ENCODE results near the gene ZNF862. TPM values are rescaled to one million over a fixed set of nuclear protein-coding genes. Genes with fewer than 3 reads are reported as not detected.

Gene ZNF862
- total and polyA plus RNA-seq, 2 of the 13 experiments (the other 11 are each of a cell fraction or from before 2014, with no cell fraction given) = 0.89 to 2.0 TPM

DNA sequence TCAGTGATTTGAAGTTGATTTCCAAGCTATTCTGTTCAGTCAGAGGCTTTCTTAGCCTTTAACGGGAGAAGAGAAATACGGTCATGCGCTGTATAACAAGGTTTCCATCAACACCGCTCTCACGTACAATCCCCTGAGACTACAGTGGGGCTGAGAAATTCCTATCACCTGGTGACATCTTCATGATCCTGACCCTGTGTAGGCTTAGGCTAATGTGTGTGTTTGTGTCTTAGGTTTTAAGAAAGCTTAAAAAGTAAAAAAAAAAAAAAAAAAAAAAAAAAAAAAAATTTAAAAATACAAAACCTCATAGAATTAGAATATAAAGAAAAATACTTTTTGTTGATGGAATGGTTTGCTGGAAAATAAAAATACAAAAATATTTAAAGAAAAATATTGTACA, 1.8 kb downstream of the ZNF862 start:
- Histone ChIP-seq H3K9me3 (ENCODE audit: low read length) (no peaks in the 10 kb centered on the region), H3K27me3 (ENCODE audit: control insufficient read depth in 1 of 2, insufficient read depth in 2 of 2, low read length in 2 of 2) (0 out of 5 replicates have a peak, but pooled peaks cover 0 to 4% of the 10 kb centered on the region in 2 experiments), H3K4me2 (ENCODE audit: low read depth, low read length) (no peak overlapping the region), H3K27ac (ENCODE audit: extremely low read length, insufficient read depth, low read length) (no peak overlapping the region), H3K9ac (ENCODE audit: insufficient read depth, low read depth, low read length) (no peak overlapping the region), H4K20me1 (ENCODE audit: insufficient read depth, low read length) (no peaks in the 10 kb centered on the region), H3K79me2 (ENCODE audit: insufficient read depth, low read length) (peaks cover 2% of the 10 kb centered on the region), H3K4me1 (ENCODE audit: insufficient read depth, low read length) (peaks cover 15% of the 10 kb centered on the region), H3K36me3 (replicated peaks in 1 of 2; ENCODE audit: control insufficient read depth in 1 of 2, insufficient read depth in 2 of 2, low read length in 2 of 2) (no peaks in the 10 kb centered on the region), H2AFZ (ENCODE audit: low read length) (no peak overlapping the region), H3K4me3 (replicated peaks in 1 of 3; ENCODE audit: insufficient read depth in 1 of 3, low read depth in 2 of 3, low read length in 3 of 3) (no peak overlapping the region)
- ATAC-seq (no peak), FAIRE-seq (no peak), DNase-seq (ENCODE audit: low spot score) (no peak)
- ChIA-PET CTCF (ENCODE audit: low intra/inter-chr PET ratio, low total read pairs) (no interaction called here), POLR2A (no interaction called here)
- in situ Hi-C loops (cut with HindIII; ENCODE audit: extremely low pct_ligation_motif_present, low pct_unique_long_range_greater_than_20kb) (no loop called here), intact Hi-C loops (cut with micrococcal nuclease; ENCODE audit: unreplicated experiment) (loop anchor here (2.0 kb wide), 1 partner anchor 33 kb away; the partner anchor contains the start of gene ATP6V0E2)
- TF ChIP-seq ZMAT3 (CRISPR knock-in tag; conservative IDR thresholded peaks at IDR 0.05) = no peak
- TF ChIP-seq, protein P1, sequence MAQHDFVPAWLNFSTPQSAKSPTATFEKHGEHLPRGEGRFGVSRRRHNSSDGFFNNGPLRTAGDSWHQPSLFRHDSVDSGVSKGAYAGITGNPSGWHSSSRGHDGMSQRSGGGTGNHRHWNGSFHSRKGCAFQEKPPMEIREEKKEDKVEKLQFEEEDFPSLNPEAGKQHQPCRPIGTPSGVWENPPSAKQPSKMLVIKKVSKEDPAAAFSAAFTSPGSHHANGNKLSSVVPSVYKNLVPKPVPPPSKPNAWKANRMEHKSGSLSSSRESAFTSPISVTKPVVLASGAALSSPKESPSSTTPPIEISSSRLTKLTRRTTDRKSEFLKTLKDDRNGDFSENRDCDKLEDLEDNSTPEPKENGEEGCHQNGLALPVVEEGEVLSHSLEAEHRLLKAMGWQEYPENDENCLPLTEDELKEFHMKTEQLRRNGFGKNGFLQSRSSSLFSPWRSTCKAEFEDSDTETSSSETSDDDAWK (CRISPR knock-in tag; IDR thresholded peaks at IDR 0.05) = no peak
- TF ChIP-seq ARNT2 (CRISPR knock-in tag; IDR thresholded peaks at IDR 0.05; ENCODE audit: low read depth) = no peak
- TF ChIP-seq RARG (CRISPR knock-in tag; IDR thresholded peaks at IDR 0.05; ENCODE audit: low read depth) = no peak
- TF ChIP-seq ARNTL (CRISPR knock-in tag; IDR thresholded peaks at IDR 0.05) = no peak
- no peak for TF ChIP-seq ZSCAN25 (CRISPR knock-in tag; IDR thresholded peaks at IDR 0.05)
- TF ChIP-seq FOSL2 (CRISPR knock-in tag; IDR thresholded peaks at IDR 0.05) = no peak
- no peak for TF ChIP-seq HOXD1 (CRISPR knock-in tag; IDR thresholded peaks at IDR 0.05)
- BruUV-seq (replicated peaks) = no TSS peak
- WGBS (ENCODE audit: low lambda C conversion rate) = 97% methylated on average over 5 of the region's 5 CpGs

DNA sequence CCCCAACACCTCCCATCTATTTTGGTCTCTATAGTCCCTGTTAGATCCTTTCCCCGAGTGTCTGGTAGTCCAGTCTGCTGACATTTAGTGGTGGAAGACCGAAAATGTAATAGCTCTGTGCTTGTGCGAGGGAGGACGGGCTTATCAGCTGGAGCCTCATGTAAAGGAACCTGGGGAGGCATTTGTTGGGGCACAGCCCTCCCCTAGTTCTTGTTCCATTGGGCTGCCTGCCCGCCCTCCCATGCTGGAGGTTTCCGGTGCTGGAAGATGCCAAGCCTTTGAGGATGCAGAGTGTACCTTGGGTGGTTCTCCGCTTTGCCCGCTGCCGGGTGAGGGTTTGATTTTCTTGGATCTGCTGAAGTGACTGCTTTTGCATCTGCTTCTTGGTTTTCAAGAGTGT, 5.4 kb downstream of the ZNF862 start:
- CTCF ChIA-PET (ENCODE audit: low intra/inter-chr PET ratio, low total read pairs) = no interaction called here
- no TSS peak for BruUV-seq (replicated peaks)
- Histone ChIP-seq H3K4me2 (ENCODE audit: low read depth, low read length) (no peak overlapping the region), H3K79me2 (ENCODE audit: insufficient read depth, low read length) (peaks cover 2% of the 10 kb centered on the region), H2AFZ (ENCODE audit: low read length) (no peak overlapping the region), H3K4me3 (replicated peaks in 1 of 3; ENCODE audit: insufficient read depth in 1 of 3, low read depth in 2 of 3, low read length in 3 of 3) (no peak overlapping the region), H4K20me1 (ENCODE audit: insufficient read depth, low read length) (no peaks in the 10 kb centered on the region), H3K27me3 (ENCODE audit: control insufficient read depth in 1 of 2, insufficient read depth in 2 of 2, low read length in 2 of 2) (peaks cover 0 to 13% of the 10 kb centered on the region in 2 experiments; a peak in 1 of 5 replicates), H3K9ac (ENCODE audit: insufficient read depth, low read depth, low read length) (no peak overlapping the region), H3K36me3 (replicated peaks in 1 of 2; ENCODE audit: control insufficient read depth in 1 of 2, insufficient read depth in 2 of 2, low read length in 2 of 2) (no peaks in the 10 kb centered on the region), H3K9me3 (ENCODE audit: low read length) (no peaks in the 10 kb centered on the region), H3K27ac (ENCODE audit: extremely low read length, insufficient read depth, low read length) (no peak overlapping the region), H3K4me1 (ENCODE audit: insufficient read depth, low read length) (peaks cover 10% of the 10 kb centered on the region)
- ATAC-seq (no peak), DNase-seq (ENCODE audit: low spot score) (no peak), FAIRE-seq (no peak)
- 64% methylated on average over 9 of the region's 9 CpGs for WGBS (ENCODE audit: low lambda C conversion rate)
- POLR2A ChIA-PET = no interaction called here
- in situ Hi-C loops (cut with HindIII; ENCODE audit: extremely low pct_ligation_motif_present, low pct_unique_long_range_greater_than_20kb) = no loop called here
- intact Hi-C loops (cut with micrococcal nuclease; ENCODE audit: unreplicated experiment) = no loop called here
- TF ChIP-seq MAFF (IDR thresholded peaks at IDR 0.05; ENCODE audit: low read depth, low read length) (no peak), SAP130 (CRISPR knock-in tag; IDR thresholded peaks at IDR 0.05; ENCODE audit: low read depth) (no peak), XBP1 (CRISPR knock-in tag; IDR thresholded peaks at IDR 0.05) (no peak), YY1 (IDR thresholded peaks at IDR 0.05; ENCODE audit: insufficient read depth, insufficient replicate concordance, low read depth, low read length) (no peak), NONO (IDR thresholded peaks at IDR 0.05) (no peak), NONO (CRISPR knock-in tag; conservative IDR thresholded peaks at IDR 0.05) (no peak), ZNF615 (CRISPR knock-in tag; IDR thresholded peaks at IDR 0.05; ENCODE audit: borderline replicate concordance) (no peak), ZNF841 (CRISPR knock-in tag; IDR thresholded peaks at IDR 0.05; ENCODE audit: borderline replicate concordance) (no peak), NFIC (IDR thresholded peaks at IDR 0.05; ENCODE audit: low read length) (no peak)
